Measurements from ENCODE around the gene SYT14.
"Not testable (repeated sequence)": the region's sequence is repeated elsewhere in the genome, so short reads cannot be mapped to it uniquely, and the experiment has no call there.

SYT14 gene

DNA sequence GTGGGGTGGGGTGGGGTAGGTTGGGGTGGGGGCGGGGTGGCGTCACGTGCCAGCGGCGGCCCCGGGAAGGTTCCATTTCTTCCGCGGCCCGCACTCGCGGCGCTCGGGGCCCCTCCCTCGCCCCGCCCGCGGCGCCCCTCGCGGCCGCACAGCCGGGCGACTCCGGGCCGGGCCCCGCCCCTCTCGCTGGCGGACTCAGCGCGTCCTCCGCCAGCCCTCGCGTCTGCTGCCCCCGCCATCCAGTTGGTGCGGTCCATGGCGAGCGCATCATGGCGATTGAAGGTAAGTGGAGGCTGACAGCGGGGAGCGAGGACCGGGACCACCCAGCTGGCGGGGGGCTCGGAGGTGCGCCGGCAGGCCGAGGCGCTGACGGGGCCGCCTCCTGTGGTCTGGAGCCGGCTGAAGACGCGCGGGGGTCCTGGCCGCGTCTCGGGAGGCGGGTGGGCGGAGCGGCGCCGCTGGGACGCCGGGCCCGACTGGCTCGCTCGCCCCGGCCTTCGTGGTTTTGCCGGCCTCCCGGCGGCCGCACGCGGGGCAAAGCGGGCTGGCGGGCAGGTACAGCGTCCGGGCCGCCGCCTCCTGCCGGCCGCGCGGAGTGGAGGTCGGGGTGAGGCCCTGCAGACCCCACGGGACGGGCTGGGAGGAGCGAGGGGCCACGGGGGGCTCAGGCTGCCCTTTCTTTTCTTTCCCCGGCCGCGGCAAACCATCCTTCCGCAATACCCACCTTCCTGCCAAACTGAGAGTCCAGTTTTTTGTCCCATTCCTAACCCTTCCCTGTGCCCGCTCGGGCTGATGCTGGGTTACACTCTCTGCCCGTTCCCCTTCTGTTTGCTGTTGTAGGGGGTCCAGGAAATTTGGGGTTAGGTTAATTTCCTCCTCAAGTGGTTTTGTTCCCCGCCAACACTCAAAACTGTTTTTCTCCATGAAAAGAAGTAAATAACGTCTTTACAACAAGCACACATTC is at the start of gene SYT14:
SYT14 (plus strand) TSS at position 222 of the 964 bp plus-strand sequence; CDS start at position 270, 48 bp downstream.
- DNase-seq (ENCODE audit: low read depth in 2 of 2, low spot score in 1 of 2), result no peak

DNA sequence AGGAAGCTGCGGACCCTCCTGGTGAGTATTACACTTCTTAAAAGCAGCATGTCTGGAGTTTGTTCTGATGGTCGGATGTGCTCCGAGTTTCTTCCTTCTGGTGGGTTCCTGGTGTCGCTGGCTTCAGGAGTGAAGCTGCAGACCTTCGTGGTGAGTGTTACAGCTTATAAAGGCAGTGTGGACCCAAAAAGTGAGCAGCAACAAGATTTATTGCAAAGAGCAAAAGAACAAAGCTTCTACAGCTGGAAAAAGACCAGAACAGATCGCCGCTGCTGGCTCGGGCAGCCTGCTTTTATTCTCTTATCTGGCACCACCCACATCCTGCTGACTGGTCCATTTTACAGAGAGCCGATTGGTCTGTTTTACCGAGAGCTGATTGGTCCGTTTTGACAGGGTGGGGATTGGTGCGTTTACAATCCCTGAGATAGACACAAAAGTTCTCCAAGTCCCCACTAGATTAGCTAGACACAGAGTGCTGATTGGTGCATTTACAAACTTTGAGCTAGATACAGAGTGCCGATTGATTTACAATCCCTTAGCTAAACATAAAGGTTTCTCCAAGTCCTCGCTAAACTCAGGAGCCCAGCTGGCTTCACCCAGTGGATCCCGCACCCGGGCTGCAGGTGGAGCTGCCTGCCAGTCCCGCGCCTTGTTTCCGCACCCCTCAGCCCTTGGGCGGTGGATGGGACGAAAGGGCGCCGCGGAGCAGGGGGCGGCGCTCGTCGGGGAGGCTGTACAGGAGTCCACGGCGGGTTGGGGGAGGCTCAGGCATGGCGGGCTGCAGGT is 49.5 kb upstream of the SYT14 start:
- DNase-seq (ENCODE audit: low read depth in 2 of 2, low spot score in 1 of 2), result not testable (repeated sequence)

DNA sequence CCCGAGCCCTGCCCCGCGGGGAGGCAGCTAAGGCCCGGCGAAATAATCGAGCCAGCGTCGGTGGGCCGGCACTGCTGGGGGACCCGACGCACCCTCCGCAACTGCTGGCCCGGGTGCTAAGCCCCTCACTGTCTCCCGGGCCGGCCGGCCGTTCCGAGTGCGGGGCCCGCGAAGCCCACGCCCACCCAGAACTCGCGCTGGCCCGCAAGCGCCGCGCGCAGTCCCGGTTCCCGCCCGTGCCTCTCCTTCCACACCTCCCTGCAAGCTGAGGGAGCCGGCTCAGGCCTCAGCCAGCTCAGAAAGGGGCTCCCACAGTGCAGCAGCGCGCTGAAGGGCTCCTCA is 49.0 kb upstream of the SYT14 start:
- no peak for DNase-seq (ENCODE audit: low read depth in 2 of 2, low spot score in 1 of 2)

DNA sequence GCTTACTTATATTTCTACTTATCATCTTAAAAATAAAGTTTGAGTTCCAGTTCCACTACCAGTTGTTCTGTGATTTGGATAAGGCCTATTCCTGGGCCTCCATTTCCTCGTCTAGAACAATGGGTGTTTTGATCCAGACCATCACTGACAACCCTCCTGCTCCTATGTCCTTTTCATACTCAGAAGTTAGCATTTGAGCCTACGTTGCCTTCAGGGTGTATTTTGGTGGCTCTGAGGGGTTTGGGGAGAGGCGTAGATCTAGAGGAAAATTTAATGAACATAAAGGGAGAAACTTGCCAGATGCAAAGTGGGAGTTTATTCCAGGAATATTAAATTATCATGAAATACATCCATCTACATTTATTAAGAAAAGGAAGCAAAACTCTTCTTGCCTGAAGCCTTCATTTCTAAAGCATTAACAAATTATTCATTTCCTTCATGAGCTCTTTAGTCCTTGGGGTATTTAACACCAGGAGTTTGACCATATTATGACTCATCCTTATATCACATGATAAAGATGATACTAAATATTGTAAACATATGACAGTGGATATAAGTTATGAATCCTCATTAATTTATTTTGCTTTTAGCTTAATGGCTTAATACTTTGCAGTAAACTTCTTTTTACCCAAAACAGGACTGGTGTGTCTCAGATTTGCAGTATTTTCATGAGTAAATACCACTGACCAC is 47.2 kb upstream of the SYT14 start:
- DNase-seq (ENCODE audit: low read depth in 2 of 2, low spot score in 1 of 2), result no peak

- no peak for DNase-seq (ENCODE audit: low read depth in 2 of 2, low spot score in 1 of 2)
These were observed 44.3 kb upstream of the SYT14 start for GRCh38 chr1:209893751-209894150.

GRCh38 chr1:209895709-209896108 is 42.3 kb upstream of the SYT14 start:
- DNase-seq (ENCODE audit: low read depth in 2 of 2, low spot score in 1 of 2), result no peak

DNA sequence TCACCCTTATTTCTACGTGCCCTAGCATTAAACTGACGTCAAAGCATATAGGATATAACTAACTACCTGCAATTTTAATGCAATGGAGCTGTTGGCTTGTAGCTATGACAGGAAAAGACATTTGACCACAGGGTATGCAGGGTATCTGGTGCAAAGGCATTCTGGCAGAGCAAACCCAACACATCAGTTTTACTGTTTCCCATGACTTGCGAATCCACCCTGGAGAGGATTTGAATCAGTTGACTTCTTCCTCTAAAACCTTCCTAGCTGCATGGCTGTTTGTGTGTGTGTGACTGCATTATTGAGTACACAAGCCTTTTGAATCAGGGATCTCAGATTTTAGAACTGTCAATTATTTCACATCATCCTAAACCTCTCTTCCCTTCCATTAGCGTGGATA is 41.7 kb upstream of the SYT14 start:
- DNase-seq (ENCODE audit: low read depth in 2 of 2, low spot score in 1 of 2), result no peak

DNA sequence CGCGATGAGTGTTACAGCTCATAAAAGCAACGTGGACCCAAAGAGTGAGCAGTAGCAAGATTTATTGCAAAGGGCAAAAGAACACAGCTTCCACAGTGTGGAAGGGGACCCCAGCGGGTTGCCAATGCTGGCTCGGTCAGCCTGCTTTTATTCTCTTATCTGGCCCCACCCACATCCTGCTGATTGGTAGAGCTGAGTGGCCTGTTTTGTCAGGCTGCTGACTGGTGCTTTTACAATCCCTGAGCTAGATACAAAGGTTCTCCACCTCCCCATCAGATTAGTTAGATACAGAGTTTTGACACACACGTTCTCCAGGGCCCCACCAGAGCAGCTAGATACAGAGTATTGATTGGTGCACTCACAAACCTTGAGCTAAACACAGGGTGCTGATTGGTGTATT is 39.7 kb upstream of the SYT14 start:
- not testable (repeated sequence) for DNase-seq (ENCODE audit: low read depth in 2 of 2, low spot score in 1 of 2)

GRCh38 chr1:209898851-209899250 is 39.2 kb upstream of the SYT14 start:
- DNase-seq (ENCODE audit: low read depth in 2 of 2, low spot score in 1 of 2), result not testable (repeated sequence)

GRCh38 chr1:209899948-209900347 is 38.1 kb upstream of the SYT14 start:
- no peak for DNase-seq (ENCODE audit: low read depth in 2 of 2, low spot score in 1 of 2)

DNA sequence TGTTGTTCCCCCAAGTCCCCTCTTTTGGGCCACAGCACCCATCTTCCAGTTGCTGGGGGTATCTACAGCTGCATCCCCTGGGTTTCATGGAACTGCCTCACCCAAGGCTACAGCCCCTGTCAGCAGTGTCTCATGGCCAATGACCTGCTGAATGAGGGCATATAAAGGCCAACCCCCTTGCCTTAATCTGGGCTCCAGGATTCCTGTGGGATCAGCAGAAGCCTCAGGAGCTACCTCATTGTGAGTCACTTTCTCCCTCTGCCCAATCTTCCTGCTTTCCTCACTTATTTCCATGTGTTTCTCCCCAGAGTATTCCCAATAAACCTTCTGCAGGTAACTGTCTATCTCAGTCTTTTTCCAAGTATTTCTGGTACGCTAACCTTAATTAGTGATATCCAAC is 37.3 kb upstream of the SYT14 start:
- DNase-seq (ENCODE audit: low read depth in 2 of 2, low spot score in 1 of 2), result no peak

DNA sequence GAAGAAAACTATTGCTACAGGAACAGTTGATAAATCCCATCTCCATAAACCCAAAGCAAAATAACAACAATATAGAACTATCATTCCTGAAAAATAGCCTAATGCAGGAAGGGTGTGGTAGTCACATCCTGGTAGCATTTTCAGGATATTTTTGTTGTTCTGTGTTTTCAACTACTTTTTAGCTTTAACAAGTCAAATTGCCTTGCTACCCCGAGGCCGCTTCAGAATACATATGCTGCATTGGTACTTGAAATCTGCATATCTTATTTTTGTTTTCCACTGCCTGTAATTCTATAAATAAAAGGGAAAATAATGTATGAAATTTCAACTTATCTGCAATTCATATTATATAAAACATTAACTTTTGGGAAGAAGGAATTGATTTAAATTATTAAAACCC is 36.8 kb upstream of the SYT14 start:
- DNase-seq (ENCODE audit: low read depth in 2 of 2, low spot score in 1 of 2), result no peak

DNA sequence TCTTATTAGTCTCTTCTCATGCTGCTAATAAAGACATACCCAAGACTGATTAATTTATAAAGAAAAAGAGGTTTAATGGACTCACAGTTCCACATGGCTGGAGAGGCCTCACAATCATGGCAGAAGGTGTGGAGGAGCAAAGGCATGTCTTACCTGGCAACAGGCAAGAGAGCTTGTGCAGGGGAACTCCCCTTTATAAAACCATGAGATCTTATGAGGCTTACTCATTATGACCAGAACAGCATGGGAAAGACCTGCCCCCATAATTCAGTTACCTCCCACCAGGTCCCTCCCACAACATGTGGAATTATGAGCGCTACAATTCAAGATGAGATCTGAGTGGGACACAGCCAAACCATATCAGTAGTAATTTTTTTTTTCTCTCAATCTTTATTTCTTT is 33.2 kb upstream of the SYT14 start:
- not testable (repeated sequence) for DNase-seq (ENCODE audit: low read depth in 2 of 2, low spot score in 1 of 2)

- DNase-seq (ENCODE audit: low read depth in 2 of 2, low spot score in 1 of 2), result no peak
These were observed 26.3 kb upstream of the SYT14 start for GRCh38 chr1:209911746-209912145.

DNA sequence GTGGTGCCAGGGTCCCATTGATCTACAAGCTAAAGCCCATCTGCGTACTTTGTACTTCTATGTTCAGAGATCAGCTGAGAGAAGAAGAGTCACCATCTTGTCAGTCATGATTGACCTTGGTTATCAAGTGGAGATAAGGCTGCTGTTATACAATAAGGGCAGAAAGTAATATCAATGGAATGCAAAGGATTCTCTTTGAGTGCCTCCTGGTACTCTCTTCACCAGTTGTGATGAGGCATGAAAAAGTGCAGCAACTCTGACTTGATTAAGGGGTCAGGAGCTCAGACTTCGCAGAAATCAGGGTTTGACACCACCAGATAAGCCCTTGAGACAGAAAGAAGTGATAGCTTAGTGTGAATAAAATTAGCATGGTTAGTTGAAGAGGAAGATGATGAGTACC is 25.7 kb upstream of the SYT14 start:
- no peak for DNase-seq (ENCODE audit: low read depth in 2 of 2, low spot score in 1 of 2)

DNA sequence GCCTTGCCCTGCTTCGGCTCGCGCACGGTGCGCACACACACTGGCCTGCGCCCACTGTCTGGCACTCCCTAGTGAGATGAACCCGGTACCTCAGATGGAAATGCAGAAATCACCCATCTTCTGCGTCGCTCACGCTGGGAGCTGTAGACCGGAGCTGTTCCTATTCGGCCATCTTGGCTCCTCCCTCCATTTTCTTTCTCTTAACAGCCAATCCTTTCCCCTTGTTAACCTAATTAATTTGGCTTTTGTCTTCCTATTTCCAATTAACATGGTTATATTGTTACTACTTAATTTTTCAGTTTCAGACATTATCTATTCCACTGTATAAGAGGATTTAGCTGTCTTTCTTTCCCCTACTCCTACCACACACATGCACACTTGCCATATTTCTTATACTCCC is 18.4 kb upstream of the SYT14 start:
- not testable (repeated sequence) for DNase-seq (ENCODE audit: low read depth in 2 of 2, low spot score in 1 of 2)

DNA sequence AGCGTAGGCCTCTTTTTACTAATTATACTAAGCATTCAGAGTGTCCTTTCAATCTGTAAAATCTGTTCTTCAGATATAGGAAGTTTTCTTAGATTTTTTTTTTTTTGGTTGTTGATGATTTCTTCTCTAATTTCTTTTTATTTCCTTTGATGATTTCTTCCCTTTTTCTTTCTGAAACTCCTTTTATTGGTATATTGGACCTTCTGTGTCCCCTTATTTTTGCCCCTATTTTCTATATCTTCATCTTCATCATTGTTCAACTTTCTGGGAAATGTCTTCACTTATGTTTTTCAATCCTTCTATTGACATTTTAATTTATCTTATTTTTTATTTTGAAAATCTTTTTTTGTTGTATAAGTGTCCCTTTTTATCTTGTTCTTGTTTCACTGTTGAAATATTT is 17.2 kb upstream of the SYT14 start:
- DNase-seq (ENCODE audit: low read depth in 2 of 2, low spot score in 1 of 2), result no peak

GRCh38 chr1:209924390-209924789 is 13.6 kb upstream of the SYT14 start:
- no peak for DNase-seq (ENCODE audit: low read depth in 2 of 2, low spot score in 1 of 2)

DNA sequence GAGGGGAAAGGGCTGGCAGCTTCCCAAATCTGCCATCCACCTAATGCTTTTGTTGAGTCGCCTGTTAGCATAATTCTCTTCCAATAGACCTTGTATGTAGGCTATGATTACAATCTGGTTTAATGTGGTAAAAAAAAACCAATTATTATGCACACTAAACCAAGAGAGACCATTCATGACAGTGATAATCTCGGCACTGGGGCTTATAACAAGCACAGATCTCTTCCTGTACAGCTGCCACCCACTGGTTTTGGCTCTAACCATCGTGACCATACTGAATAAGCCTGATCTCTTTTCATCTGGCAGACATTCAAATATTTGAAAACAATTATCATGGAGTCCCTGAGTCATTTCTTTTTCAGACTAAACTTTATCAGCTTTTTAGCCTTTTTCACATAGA is 12.0 kb upstream of the SYT14 start:
- no peak for DNase-seq (ENCODE audit: low read depth in 2 of 2, low spot score in 1 of 2)

- DNase-seq (ENCODE audit: low read depth in 2 of 2, low spot score in 1 of 2), result no peak
These were observed 10.6 kb upstream of the SYT14 start for GRCh38 chr1:209927466-209927865.

- no peak for DNase-seq (ENCODE audit: low read depth in 2 of 2, low spot score in 1 of 2)
These were observed 8.3 kb upstream of the SYT14 start for GRCh38 chr1:209929751-209930150.

DNA sequence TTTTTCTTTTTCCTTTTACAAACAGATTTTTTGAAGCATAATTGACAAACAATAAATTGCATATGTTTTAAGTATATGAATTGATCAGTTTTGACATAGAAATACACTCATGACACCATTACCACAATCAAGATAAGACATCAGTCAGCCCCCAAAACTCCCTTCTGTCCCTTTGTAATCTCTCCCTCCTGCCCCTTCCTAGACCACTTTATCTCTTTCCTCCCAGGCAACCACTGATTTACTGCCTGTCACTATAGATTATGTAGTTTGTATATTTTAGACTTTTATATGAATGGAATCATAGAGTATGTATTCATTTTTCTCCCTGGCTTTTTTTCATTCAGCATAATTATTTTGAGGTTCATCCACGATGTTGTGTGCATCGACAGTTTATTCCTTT is 6.9 kb upstream of the SYT14 start:
- DNase-seq (ENCODE audit: low read depth in 2 of 2, low spot score in 1 of 2), result no peak

Measured in stimulated activated CD8-positive, alpha-beta memory T cell treated with anti-CD3 and anti-CD28 coated beads, Interleukin-4, amount 100 ng/mL, for 4 hours (primary cell).